ENCODE results near the gene ADAMTS17.

DNA sequence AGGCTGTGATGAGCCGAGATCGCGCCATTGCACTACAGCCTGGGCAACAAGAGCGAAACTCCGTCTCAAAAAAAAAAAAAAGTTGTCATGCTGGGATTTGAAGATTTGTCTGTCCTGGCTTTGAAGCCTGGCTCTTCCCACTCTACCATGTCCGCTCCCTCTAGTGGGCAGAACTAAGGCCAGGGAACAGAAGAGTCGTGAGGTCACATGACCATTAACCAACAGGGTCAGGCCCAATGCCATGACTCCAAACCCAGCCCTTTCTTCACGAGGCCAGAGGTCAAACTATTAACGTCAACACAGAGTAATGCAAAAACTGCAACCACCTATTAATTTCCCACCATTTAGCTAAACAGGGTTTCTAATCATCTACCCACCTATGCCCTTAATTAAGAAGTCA is 212.1 kb downstream of the ADAMTS17 start:
- TF ChIP-seq, protein P1, sequence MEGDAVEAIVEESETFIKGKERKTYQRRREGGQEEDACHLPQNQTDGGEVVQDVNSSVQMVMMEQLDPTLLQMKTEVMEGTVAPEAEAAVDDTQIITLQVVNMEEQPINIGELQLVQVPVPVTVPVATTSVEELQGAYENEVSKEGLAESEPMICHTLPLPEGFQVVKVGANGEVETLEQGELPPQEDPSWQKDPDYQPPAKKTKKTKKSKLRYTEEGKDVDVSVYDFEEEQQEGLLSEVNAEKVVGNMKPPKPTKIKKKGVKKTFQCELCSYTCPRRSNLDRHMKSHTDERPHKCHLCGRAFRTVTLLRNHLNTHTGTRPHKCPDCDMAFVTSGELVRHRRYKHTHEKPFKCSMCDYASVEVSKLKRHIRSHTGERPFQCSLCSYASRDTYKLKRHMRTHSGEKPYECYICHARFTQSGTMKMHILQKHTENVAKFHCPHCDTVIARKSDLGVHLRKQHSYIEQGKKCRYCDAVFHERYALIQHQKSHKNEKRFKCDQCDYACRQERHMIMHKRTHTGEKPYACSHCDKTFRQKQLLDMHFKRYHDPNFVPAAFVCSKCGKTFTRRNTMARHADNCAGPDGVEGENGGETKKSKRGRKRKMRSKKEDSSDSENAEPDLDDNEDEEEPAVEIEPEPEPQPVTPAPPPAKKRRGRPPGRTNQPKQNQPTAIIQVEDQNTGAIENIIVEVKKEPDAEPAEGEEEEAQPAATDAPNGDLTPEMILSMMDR (IDR thresholded peaks at IDR 0.05): peak in 2 of 4 donors; percentile 13 to 20
- no peak for TF ChIP-seq POLR2A (IDR thresholded peaks at IDR 0.05)

Measured in right lobe of liver (tissue), 4 donors.